Central memory CD4-positive, alpha-beta T cell (primary cell): ENCODE measurements around the gene LTBP4.

Experiments
- DNase-seq: peaks from one replicate; pipeline ENCODE4 v3.0.0; 2022

LTBP4 gene

DNA sequence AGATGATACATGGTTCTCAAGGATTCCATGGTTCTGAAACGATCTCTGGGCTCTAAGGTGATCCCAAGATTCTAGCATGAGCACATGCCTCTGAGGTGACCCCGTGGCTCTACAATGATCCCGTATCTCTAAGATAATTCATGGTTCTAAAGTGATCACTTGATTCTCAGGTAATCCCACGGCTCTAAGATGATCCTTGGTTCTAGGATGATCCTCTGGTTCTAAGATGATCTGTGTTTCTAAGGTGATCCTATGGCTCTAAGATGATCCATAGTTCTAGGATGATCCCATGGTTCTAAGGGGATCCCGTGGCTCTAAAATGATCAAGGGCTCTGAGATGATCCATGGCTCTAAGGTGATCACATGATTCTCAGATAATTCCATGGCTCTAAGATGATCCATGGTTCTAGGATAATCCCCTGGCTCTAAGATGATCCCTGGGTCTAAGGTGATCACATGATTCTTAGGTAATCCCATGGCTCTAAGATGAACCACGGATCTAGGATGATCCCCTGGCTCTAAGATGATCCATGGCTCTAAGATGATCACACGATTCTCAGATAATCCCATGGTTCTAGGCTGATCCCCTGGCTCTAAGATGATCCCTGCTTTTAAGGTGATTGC, 67.9 kb downstream of the LTBP4 start:
- no peak for DNase-seq

DNA sequence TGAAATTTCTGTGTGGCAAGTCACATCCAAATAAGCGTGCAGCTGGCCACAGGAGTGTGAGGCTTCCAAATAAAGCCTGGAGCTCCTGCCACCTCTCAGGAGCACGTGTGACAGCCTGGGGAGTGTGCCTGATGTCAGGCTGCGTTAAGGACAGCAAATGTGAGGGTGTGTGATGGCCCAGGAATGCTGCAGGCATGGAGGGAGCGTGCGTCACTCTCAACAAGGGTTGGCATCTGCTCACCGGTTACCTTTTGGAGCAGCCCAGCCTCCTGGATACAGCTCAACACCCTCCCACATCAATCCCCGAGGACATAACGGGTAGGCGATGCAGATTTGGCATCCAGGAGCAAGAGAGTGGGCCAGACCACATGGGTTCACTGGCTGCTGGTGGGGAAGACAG, 70.2 kb downstream of the LTBP4 start:
- no peak for DNase-seq

DNA sequence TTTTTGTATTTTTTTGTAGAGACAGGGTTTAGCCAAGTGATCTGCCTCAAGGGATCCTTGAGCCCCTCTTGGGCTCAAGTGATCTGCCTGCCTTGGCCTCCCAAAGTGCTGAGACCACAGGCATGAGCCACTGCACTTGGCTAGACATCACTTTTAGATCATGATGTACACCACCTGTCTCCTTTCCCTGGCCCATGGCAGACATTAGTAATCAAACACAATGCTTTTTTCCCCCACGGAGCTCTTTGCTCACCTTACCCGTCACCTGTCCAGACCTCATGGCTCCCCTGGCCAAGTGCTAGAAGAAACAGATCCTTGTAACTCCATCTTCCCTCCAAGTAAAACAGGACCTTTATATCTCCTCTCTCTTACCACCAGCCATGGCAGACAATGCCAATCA, 70.9 kb downstream of the LTBP4 start:
- no peak for DNase-seq

- DNase-seq: no peak
Observed at GRCh38 chr19:40672573-40673299, 71.6 kb downstream of the LTBP4 start.

GRCh38 chr19:40673397-40673796, 72.2 kb downstream of the LTBP4 start:
- DNase-seq: no peak

GRCh38 chr19:40674291-40674690, 73.1 kb downstream of the LTBP4 start:
- DNase-seq: no peak

DNA sequence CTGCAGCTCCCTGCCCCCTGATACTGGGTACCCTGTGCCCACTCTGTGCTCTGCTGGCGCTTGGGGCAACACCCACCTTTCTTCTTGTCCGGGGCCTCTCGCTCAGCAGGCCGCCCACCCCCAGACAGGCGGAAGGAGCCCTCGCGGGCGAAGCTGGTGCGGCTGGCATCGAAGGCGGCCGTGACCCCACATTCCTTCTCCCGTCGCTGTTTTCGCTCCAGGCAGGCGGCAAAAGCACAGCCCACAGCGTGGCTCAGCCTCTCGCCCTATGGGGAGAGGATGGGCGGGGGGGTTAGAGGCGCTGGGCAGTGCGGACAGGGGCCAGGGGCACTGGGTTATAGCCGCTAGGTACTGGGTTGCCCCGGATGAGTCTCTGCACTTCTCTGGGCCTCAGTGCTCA, 76.0 kb downstream of the LTBP4 start:
- DNase-seq: no peak
